Measurements from ENCODE around the gene COL19A1.
"Not testable (repeated sequence)": the region's sequence is repeated elsewhere in the genome, so short reads cannot be mapped to it uniquely, and the experiment has no call there.

COL19A1 gene

GRCh38 chr6:69973138-69973537 lies 106.8 kb downstream of the COL19A1 start:
- H3K4me3 ChIP-seq (ENCODE audit: low read length), result no peak overlapping the region
- H3K36me3 ChIP-seq (ENCODE audit: insufficient read depth, low read length), result no peaks in the 10 kb centered on the region
- H3K27me3 ChIP-seq (ENCODE audit: insufficient read depth, low read length), result no peaks in the 10 kb centered on the region
- H3K4me1 ChIP-seq (ENCODE audit: insufficient read depth, low read length), result peaks cover 3% of the 10 kb centered on the region
- H2AFZ ChIP-seq (ENCODE audit: low read depth, low read length), result no peak overlapping the region
- H3K9me3 ChIP-seq (ENCODE audit: low read length), result no peaks in the 10 kb centered on the region

- H3K27me3 ChIP-seq (ENCODE audit: insufficient read depth, low read length), result no peaks in the 10 kb centered on the region
- no peaks in the 10 kb centered on the region for H3K36me3 ChIP-seq (ENCODE audit: insufficient read depth, low read length)
- H3K4me1 ChIP-seq (ENCODE audit: insufficient read depth, low read length), result peaks cover 3% of the 10 kb centered on the region
- no peak overlapping the region for H3K4me3 ChIP-seq (ENCODE audit: low read length)
- H3K9me3 ChIP-seq (ENCODE audit: low read length), result no peaks in the 10 kb centered on the region
- H2AFZ ChIP-seq (ENCODE audit: low read depth, low read length), result no peak overlapping the region
These were observed 107.4 kb downstream of the COL19A1 start for GRCh38 chr6:69973763-69974162.

DNA sequence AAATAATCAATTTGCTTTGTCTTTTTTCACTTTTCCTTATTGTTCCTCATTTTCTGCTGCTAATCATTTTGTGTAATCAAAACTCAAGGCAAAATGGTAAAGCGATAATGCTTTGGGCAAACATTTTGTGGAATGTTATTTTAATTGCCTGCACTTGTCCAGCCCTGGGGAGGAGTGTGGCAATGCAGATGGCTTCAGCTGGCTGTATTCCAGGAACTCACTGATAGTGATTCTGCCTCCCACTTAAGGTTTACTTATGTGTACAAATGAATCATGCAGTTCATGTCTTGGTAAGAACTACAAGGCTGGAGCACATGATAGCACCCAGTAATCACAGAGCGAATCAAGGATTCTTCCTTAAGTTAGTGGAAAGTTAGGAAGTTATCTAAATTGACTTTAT lies 107.8 kb downstream of the COL19A1 start:
- H3K27me3 ChIP-seq (ENCODE audit: insufficient read depth, low read length), result no peaks in the 10 kb centered on the region
- H3K4me1 ChIP-seq (ENCODE audit: insufficient read depth, low read length), result peaks cover 3% of the 10 kb centered on the region
- H3K4me3 ChIP-seq (ENCODE audit: low read length), result no peak overlapping the region
- no peak overlapping the region for H2AFZ ChIP-seq (ENCODE audit: low read depth, low read length)
- H3K9me3 ChIP-seq (ENCODE audit: low read length), result no peaks in the 10 kb centered on the region
- no peaks in the 10 kb centered on the region for H3K36me3 ChIP-seq (ENCODE audit: insufficient read depth, low read length)

GRCh38 chr6:69976591-69977090 lies 110.3 kb downstream of the COL19A1 start:
- no peaks in the 10 kb centered on the region for H3K27me3 ChIP-seq (ENCODE audit: insufficient read depth, low read length)
- H2AFZ ChIP-seq (ENCODE audit: low read depth, low read length), result no peak overlapping the region
- peaks cover 3% of the 10 kb centered on the region for H3K4me1 ChIP-seq (ENCODE audit: insufficient read depth, low read length)
- no peaks in the 10 kb centered on the region for H3K36me3 ChIP-seq (ENCODE audit: insufficient read depth, low read length)
- no peaks in the 10 kb centered on the region for H3K9me3 ChIP-seq (ENCODE audit: low read length)
- H3K4me3 ChIP-seq (ENCODE audit: low read length), result no peak overlapping the region

DNA sequence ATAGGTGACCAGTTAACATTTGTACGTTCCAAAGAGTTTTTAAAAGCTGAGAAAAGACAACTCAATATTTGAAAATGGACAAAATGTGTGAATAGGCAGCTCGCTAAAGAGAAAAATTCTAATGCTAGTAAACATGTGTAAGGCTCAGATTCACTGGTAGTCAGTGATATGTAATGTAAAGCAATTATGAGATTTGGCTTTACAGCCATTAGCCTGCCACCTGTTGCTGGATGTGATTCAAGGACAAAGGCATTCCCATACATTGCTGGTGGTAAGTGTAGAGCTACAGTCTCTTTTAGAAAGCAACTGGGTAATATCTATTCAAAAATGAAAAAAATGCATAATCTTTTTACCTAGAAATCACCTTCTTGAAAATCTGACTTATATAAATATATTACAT lies 114.3 kb downstream of the COL19A1 start:
- Histone ChIP-seq H3K4me1 (ENCODE audit: insufficient read depth, low read length) (no peaks in the 10 kb centered on the region), H3K4me3 (ENCODE audit: low read length) (no peak overlapping the region), H2AFZ (ENCODE audit: low read depth, low read length) (no peak overlapping the region), H3K9me3 (ENCODE audit: low read length) (no peaks in the 10 kb centered on the region), H3K36me3 (ENCODE audit: insufficient read depth, low read length) (no peaks in the 10 kb centered on the region), H3K27me3 (ENCODE audit: insufficient read depth, low read length) (no peaks in the 10 kb centered on the region)

- Histone ChIP-seq H3K36me3 (ENCODE audit: insufficient read depth, low read length) (no peaks in the 10 kb centered on the region), H2AFZ (ENCODE audit: low read depth, low read length) (no peak overlapping the region), H3K27me3 (ENCODE audit: insufficient read depth, low read length) (no peaks in the 10 kb centered on the region), H3K9me3 (ENCODE audit: low read length) (no peaks in the 10 kb centered on the region), H3K4me3 (ENCODE audit: low read length) (no peak overlapping the region), H3K4me1 (ENCODE audit: insufficient read depth, low read length) (no peaks in the 10 kb centered on the region)
These were observed 118.2 kb downstream of the COL19A1 start for GRCh38 chr6:69984506-69984905.

GRCh38 chr6:69985180-69985579 lies 118.8 kb downstream of the COL19A1 start:
- H3K27me3 ChIP-seq (ENCODE audit: insufficient read depth, low read length), result no peaks in the 10 kb centered on the region
- H3K4me3 ChIP-seq (ENCODE audit: low read length), result no peak overlapping the region
- no peak overlapping the region for H2AFZ ChIP-seq (ENCODE audit: low read depth, low read length)
- H3K9me3 ChIP-seq (ENCODE audit: low read length), result no peaks in the 10 kb centered on the region
- H3K4me1 ChIP-seq (ENCODE audit: insufficient read depth, low read length), result no peaks in the 10 kb centered on the region
- H3K36me3 ChIP-seq (ENCODE audit: insufficient read depth, low read length), result no peaks in the 10 kb centered on the region

DNA sequence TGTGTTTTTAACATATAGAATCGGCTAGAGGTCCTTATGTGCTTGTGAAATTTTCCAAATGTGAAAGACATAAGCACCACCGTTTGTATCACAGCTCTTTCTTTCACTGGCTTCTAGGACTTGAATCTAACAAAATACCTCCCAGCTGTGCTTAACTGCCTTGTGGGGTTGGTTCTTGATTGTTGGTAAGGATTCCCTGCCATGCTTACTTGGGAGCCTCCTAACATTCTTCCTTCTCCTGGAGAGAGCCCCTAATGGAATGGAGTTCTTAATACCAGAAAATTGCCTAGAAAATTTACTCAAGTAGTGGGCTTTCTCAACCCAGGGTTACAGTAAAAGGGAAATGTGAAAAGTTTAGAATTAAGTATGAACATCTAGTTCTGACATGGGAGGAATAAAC lies 121.2 kb downstream of the COL19A1 start:
- Histone ChIP-seq H3K36me3 (ENCODE audit: insufficient read depth, low read length) (no peaks in the 10 kb centered on the region), H2AFZ (ENCODE audit: low read depth, low read length) (no peak overlapping the region), H3K4me1 (ENCODE audit: insufficient read depth, low read length) (no peaks in the 10 kb centered on the region), H3K27me3 (ENCODE audit: insufficient read depth, low read length) (no peaks in the 10 kb centered on the region), H3K4me3 (ENCODE audit: low read length) (no peak overlapping the region), H3K9me3 (ENCODE audit: low read length) (no peaks in the 10 kb centered on the region)

GRCh38 chr6:69988458-69989126 lies 122.2 kb downstream of the COL19A1 start:
- Histone ChIP-seq H3K9me3 (ENCODE audit: low read length) (no peaks in the 10 kb centered on the region), H3K4me3 (ENCODE audit: low read length) (no peak overlapping the region), H3K4me1 (ENCODE audit: insufficient read depth, low read length) (no peaks in the 10 kb centered on the region), H2AFZ (ENCODE audit: low read depth, low read length) (no peak overlapping the region), H3K27me3 (ENCODE audit: insufficient read depth, low read length) (no peaks in the 10 kb centered on the region), H3K36me3 (ENCODE audit: insufficient read depth, low read length) (no peaks in the 10 kb centered on the region)

DNA sequence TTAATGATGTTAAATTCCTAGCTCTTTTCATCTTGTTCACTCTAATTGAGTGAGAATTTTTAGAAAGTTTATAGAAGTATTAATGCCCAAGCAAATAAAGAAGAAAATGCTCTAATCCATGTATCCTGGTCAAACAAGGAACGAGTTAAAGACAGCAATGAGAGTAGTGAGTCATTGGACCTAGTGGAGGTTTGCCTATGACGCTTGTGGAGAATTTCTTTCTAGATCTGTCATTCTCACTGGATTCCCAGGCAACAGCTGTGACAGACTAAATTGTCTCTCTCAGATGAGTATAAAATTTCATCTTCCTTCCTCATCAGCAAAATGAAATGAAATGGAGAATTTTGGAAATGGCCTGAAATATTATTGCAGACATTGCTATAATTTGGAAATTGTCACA lies 127.9 kb downstream of the COL19A1 start:
- Histone ChIP-seq H3K9me3 (ENCODE audit: low read length) (no peaks in the 10 kb centered on the region), H3K36me3 (ENCODE audit: insufficient read depth, low read length) (no peaks in the 10 kb centered on the region)

GRCh38 chr6:70008189-70008588 lies 141.8 kb downstream of the COL19A1 start:
- H3K27me3 ChIP-seq (ENCODE audit: insufficient read depth, low read length), result no peaks in the 10 kb centered on the region
- H2AFZ ChIP-seq (ENCODE audit: low read depth, low read length), result no peak overlapping the region
- no peaks in the 10 kb centered on the region for H3K4me1 ChIP-seq (ENCODE audit: insufficient read depth, low read length)
- no peaks in the 10 kb centered on the region for H3K9me3 ChIP-seq (ENCODE audit: low read length)
- no peaks in the 10 kb centered on the region for H3K36me3 ChIP-seq (ENCODE audit: insufficient read depth, low read length)
- no peak overlapping the region for H3K4me3 ChIP-seq (ENCODE audit: low read length)

More for the DNA sequence above, 127.9 kb downstream of the COL19A1 start:
- no peaks in the 10 kb centered on the region for H3K27me3 ChIP-seq (ENCODE audit: insufficient read depth, low read length)
- no peaks in the 10 kb centered on the region for H3K4me1 ChIP-seq (ENCODE audit: insufficient read depth, low read length)
- no peak overlapping the region for H3K4me3 ChIP-seq (ENCODE audit: low read length)
- H2AFZ ChIP-seq (ENCODE audit: low read depth, low read length), result no peak overlapping the region

GRCh38 chr6:70010339-70010738 lies 144.0 kb downstream of the COL19A1 start:
- not testable (repeated sequence) for H2AFZ ChIP-seq (ENCODE audit: low read depth, low read length); H3K4me3 ChIP-seq (ENCODE audit: low read length); H3K36me3 ChIP-seq (ENCODE audit: insufficient read depth, low read length); H3K4me1 ChIP-seq (ENCODE audit: insufficient read depth, low read length); H3K9me3 ChIP-seq (ENCODE audit: low read length); H3K27me3 ChIP-seq (ENCODE audit: insufficient read depth, low read length)

DNA sequence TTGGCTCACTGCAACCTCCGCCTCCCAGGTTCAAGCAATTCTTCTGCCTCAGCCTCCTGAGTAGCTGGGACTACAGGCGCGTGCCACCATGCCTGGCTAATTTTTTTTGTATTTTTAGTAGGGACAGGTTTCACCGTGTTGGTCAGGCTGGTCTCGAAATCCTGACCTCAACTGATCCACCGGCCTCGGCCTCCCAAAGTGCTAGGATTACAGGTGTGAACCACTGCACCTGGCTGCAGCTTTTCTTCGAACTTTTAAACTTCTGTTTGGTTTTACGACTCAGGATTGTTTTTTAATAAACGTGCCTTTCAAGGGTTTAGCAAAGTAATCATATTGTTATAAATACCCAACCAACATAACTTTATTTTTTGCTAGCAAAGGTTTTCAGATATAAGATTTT lies 156.8 kb downstream of the COL19A1 start:
- not testable (repeated sequence) for H3K4me3 ChIP-seq (ENCODE audit: low read length); H3K27me3 ChIP-seq (ENCODE audit: insufficient read depth, low read length); H3K9me3 ChIP-seq (ENCODE audit: low read length); H3K4me1 ChIP-seq (ENCODE audit: insufficient read depth, low read length); H3K36me3 ChIP-seq (ENCODE audit: insufficient read depth, low read length); H2AFZ ChIP-seq (ENCODE audit: low read depth, low read length)

- Histone ChIP-seq H3K36me3 (ENCODE audit: insufficient read depth, low read length) (no peaks in the 10 kb centered on the region), H3K4me3 (ENCODE audit: low read length) (no peak overlapping the region), H3K4me1 (ENCODE audit: insufficient read depth, low read length) (no peaks in the 10 kb centered on the region), H3K27me3 (ENCODE audit: insufficient read depth, low read length) (no peaks in the 10 kb centered on the region), H3K9me3 (ENCODE audit: low read length) (no peaks in the 10 kb centered on the region), H2AFZ (ENCODE audit: low read depth, low read length) (no peak overlapping the region)
These were observed 161.9 kb downstream of the COL19A1 start for GRCh38 chr6:70028246-70028645.

All from neuron (in vitro differentiated cells).